ENCODE results near the gene UPF3A.
"Not testable (repeated sequence)": the region's sequence is repeated elsewhere in the genome, so short reads cannot be mapped to it uniquely, and the experiment has no call there.

UPF3A gene

GRCh38 chr13:114264313-114264712 lies 17.1 kb upstream of the UPF3A start:
- not testable (repeated sequence) for DNase-seq (ENCODE audit: low read depth)

GRCh38 chr13:114264886-114265611 lies 16.4 kb upstream of the UPF3A start:
- DNase-seq (ENCODE audit: low read depth), result no peak

GRCh38 chr13:114266241-114266640 lies 15.2 kb upstream of the UPF3A start:
- DNase-seq (ENCODE audit: low read depth), result no peak

- no peak for DNase-seq (ENCODE audit: low read depth)
These were observed 12.8 kb upstream of the UPF3A start for GRCh38 chr13:114268344-114269280.

- DNase-seq (ENCODE audit: low read depth), result no peak
These were observed 12.1 kb upstream of the UPF3A start for GRCh38 chr13:114269281-114269770.

GRCh38 chr13:114272977-114273376 lies 8.4 kb upstream of the UPF3A start:
- DNase-seq (ENCODE audit: low read depth), result no peak

GRCh38 chr13:114275304-114275703 lies 6.1 kb upstream of the UPF3A start:
- no peak for DNase-seq (ENCODE audit: low read depth)

- DNase-seq (ENCODE audit: low read depth), result no peak
These were observed 2.3 kb upstream of the UPF3A start for GRCh38 chr13:114279146-114279545.

GRCh38 chr13:114279758-114280355 lies 1.5 kb upstream of the UPF3A start:
- no peak for DNase-seq (ENCODE audit: low read depth)

- DNase-seq (ENCODE audit: low read depth), result peak; percentile 64
These were observed 755 bp downstream of the UPF3A start for GRCh38 chr13:114282041-114282670.

- no peak for DNase-seq (ENCODE audit: low read depth)
These were observed 2.2 kb downstream of the UPF3A start for GRCh38 chr13:114283576-114283975.

- no peak for DNase-seq (ENCODE audit: low read depth)
These were observed 3.3 kb downstream of the UPF3A start for GRCh38 chr13:114284680-114285079.

- DNase-seq (ENCODE audit: low read depth), result no peak
These were observed 3.9 kb downstream of the UPF3A start for GRCh38 chr13:114285166-114285808.

GRCh38 chr13:114286808-114287207 lies 5.4 kb downstream of the UPF3A start:
- DNase-seq (ENCODE audit: low read depth), result no peak

- no peak for DNase-seq (ENCODE audit: low read depth)
These were observed 6.8 kb downstream of the UPF3A start for GRCh38 chr13:114288157-114288591.

- no peak for DNase-seq (ENCODE audit: low read depth)
These were observed 15.0 kb downstream of the UPF3A start for GRCh38 chr13:114296448-114296847.

GRCh38 chr13:114296902-114297301 lies 15.5 kb downstream of the UPF3A start:
- DNase-seq (ENCODE audit: low read depth), result no peak

GRCh38 chr13:114298866-114299265 lies 17.5 kb downstream of the UPF3A start:
- no peak for DNase-seq (ENCODE audit: low read depth)

- no peak for DNase-seq (ENCODE audit: low read depth)
These were observed 18.4 kb downstream of the UPF3A start for GRCh38 chr13:114299604-114300305.

GRCh38 chr13:114303700-114304327 lies 22.4 kb downstream of the UPF3A start:
- no peak for DNase-seq (ENCODE audit: low read depth)
